ENCODE measurements around the gene MARS2. TPM values are rescaled to one million over a fixed set of nuclear protein-coding genes. Genes with fewer than 3 reads are reported as not detected.

MARS2 gene
- total RNA-seq, 2 donors from 2014 or later = 10.0 to 11.6 TPM

DNA sequence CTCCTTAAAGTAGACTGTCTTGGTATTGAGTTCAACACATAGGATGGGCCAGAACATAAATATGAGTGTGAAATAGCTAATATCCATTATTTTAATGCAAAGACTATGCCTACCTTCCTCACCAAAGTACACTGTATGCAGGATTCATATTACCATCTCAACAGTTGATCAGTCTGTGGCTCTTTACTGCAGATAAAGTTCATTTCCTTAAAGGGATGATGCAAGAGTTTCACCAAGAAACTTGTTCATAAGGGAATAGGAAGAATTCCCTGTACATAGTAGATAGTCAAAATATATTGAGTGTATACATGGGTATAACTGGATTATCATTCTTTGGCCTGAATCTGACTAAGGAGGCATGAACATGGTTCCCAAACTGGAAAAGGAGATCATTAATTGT is 35.0 kb downstream of the MARS2 start:
- Mint-ChIP-seq H3K27ac (no peak overlapping the region), H3K9me3 (no peaks in the 10 kb centered on the region), H3K36me3 (no peaks in the 10 kb centered on the region)
- DNase-seq (ENCODE audit: low spot score in 2 of 2) = no peak
- ATAC-seq = no peak

Other genes starting within 250 kb of the MARS2 start
- gene HSPD1, start 205.5 kb upstream of the MARS2 start, total RNA-seq = 100 to 1,000 TPM; 646 to 811 TPM
- gene HSPE1, start 205.0 kb upstream of the MARS2 start, total RNA-seq = 100 to 1,000 TPM; 264 to 275 TPM
- 10 to 100 TPM; 16.0 to 21.2 TPM for gene MOB4, start 189.3 kb upstream of the MARS2 start, total RNA-seq
- gene RFTN2, start 29.8 kb upstream of the MARS2 start, total RNA-seq = not detected
- not detected for gene BOLL, start 80.0 kb downstream of the MARS2 start, total RNA-seq
- gene PLCL1, start 99.2 kb downstream of the MARS2 start, total RNA-seq = 1 to 10 TPM; 1.3 to 4.9 TPM